ENCODE measurements around the gene PBX1. TPM values are rescaled to one million over a fixed set of nuclear protein-coding genes. Genes with fewer than 3 reads are reported as not detected.

The PBX1 gene
- total and polyA plus RNA-seq, 4 donors: 2.2 to 17.3 (median 5.1) TPM

DNA sequence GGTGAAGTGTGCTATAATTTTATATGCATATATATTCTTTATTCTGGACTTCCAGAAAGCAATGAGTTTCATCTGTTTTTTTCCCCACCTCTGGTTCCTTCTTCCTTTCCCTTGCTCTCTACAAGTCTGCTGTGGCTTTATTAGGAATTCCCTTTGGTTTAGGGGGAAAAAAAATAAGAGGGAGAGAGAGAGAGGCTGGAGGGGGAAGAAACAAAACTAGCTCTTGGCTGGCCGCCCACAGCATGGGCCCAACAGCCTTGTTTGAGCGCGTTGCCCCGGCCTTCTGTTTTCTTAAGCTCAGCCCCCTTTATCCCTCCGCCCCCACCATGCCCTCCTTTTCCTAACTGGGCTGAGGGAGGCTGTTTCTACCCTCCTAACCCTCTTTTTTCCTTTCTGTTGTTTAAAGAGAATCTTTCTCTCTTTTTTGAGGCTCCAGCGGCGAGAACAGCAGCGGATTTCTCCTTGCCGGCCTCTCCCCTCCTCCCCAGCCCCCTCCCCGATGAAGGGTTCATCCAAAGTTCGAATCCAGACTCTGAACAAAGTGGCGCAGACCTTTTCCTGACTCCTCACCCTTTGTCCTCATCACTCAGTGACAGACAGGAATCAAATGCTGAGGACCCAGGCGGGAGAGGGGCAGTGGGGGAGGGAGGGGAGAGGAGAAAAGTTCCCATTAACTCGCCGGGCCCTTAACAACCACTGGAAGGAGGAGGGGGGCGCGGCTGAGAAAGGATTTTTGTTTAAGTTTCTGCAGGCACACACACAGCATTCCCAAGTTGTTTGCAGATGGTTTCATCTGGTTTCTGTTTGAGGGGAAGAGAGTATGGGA, 29.7 kb downstream of the PBX1 start:
- Histone ChIP-seq H3K27ac (ENCODE audit: low read depth in 1 of 2, low read length in 2 of 2) (peak overlapping the region; percentile 45 to 57), H3K9ac (ENCODE audit: low read depth in 1 of 2, low read length in 2 of 2) (no peak overlapping the region), H3K36me3 (ENCODE audit: control insufficient read depth in 4 of 4, insufficient read depth in 3 of 4, low read depth in 1 of 4, low read length in 3 of 4) (no peaks in the 10 kb centered on the region), H3K27me3 (ENCODE audit: control insufficient read depth in 4 of 4, insufficient read depth in 4 of 4, low read length in 3 of 4) (no peaks in the 10 kb centered on the region), H3K4me1 (ENCODE audit: control insufficient read depth in 4 of 4, insufficient read depth in 4 of 4, low read length in 3 of 4) (peaks cover 2 to 23% (median 17%) of the 10 kb centered on the region in 4 donors), H3K9me3 (ENCODE audit: control insufficient read depth in 4 of 4, low read length in 3 of 4) (no peaks in the 10 kb centered on the region), H3K4me3 (ENCODE audit: low read depth in 1 of 3, low read length in 3 of 3) (peak overlapping the region in 1 of 3 donors; percentile 23)
- no peak for TF ChIP-seq YY1 (IDR thresholded peaks at IDR 0.05)
- TF ChIP-seq, protein P1, sequence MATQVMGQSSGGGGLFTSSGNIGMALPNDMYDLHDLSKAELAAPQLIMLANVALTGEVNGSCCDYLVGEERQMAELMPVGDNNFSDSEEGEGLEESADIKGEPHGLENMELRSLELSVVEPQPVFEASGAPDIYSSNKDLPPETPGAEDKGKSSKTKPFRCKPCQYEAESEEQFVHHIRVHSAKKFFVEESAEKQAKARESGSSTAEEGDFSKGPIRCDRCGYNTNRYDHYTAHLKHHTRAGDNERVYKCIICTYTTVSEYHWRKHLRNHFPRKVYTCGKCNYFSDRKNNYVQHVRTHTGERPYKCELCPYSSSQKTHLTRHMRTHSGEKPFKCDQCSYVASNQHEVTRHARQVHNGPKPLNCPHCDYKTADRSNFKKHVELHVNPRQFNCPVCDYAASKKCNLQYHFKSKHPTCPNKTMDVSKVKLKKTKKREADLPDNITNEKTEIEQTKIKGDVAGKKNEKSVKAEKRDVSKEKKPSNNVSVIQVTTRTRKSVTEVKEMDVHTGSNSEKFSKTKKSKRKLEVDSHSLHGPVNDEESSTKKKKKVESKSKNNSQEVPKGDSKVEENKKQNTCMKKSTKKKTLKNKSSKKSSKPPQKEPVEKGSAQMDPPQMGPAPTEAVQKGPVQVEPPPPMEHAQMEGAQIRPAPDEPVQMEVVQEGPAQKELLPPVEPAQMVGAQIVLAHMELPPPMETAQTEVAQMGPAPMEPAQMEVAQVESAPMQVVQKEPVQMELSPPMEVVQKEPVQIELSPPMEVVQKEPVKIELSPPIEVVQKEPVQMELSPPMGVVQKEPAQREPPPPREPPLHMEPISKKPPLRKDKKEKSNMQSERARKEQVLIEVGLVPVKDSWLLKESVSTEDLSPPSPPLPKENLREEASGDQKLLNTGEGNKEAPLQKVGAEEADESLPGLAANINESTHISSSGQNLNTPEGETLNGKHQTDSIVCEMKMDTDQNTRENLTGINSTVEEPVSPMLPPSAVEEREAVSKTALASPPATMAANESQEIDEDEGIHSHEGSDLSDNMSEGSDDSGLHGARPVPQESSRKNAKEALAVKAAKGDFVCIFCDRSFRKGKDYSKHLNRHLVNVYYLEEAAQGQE (IDR thresholded peaks at IDR 0.05): no peak
- TF ChIP-seq SP1 (IDR thresholded peaks at IDR 0.05): peak; percentile 43
- peak in 1 of 2 donors; percentile 13 for TF ChIP-seq HNF4A (conservative IDR thresholded peaks at IDR 0.05)
- peak in 1 of 2 donors; percentile 19 for TF ChIP-seq RAD21 (IDR thresholded peaks at IDR 0.05)
- TF ChIP-seq HNF4G (IDR thresholded peaks at IDR 0.05): no peak
- peak; percentile 78 for TF ChIP-seq NR2F2 (IDR thresholded peaks at IDR 0.05)
- TF ChIP-seq RXRA (IDR thresholded peaks at IDR 0.05): peak; percentile 62 to 81
- WGBS: 19% methylated on average over 17 of the region's 17 CpGs
- peak; percentile 40 for DNase-seq (ENCODE audit: low spot score)

DNA sequence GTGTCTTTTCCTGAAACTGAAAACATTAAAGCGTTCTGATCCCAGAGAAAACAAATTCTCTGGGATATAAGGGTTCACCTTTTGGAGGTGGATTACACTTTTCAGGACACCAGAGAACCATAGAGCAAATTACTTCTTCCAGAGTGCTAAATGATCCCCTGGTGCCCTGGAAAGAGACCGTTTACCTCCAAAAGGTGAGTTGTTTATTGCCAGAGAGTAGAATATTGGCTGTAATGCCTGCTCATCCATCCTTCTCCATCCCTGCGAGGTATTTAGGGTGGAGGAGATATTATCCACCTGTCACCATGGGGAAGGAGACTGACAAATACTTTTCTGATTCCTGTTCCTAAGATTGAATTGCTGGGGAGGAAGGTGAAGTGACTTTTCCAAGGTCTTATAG, 30.4 kb downstream of the PBX1 start:
- Histone ChIP-seq H3K9ac (ENCODE audit: low read depth in 1 of 2, low read length in 2 of 2) (no peak overlapping the region), H3K36me3 (ENCODE audit: control insufficient read depth in 4 of 4, insufficient read depth in 3 of 4, low read depth in 1 of 4, low read length in 3 of 4) (no peaks in the 10 kb centered on the region), H3K4me3 (ENCODE audit: low read depth in 1 of 3, low read length in 3 of 3) (no peak overlapping the region), H3K27ac (ENCODE audit: low read depth in 1 of 2, low read length in 2 of 2) (peak overlapping the region in 1 of 2 donors; percentile 57), H3K27me3 (ENCODE audit: control insufficient read depth in 4 of 4, insufficient read depth in 4 of 4, low read length in 3 of 4) (no peaks in the 10 kb centered on the region), H3K4me1 (ENCODE audit: control insufficient read depth in 4 of 4, insufficient read depth in 4 of 4, low read length in 3 of 4) (peaks cover 2 to 23% (median 17%) of the 10 kb centered on the region in 4 donors), H3K9me3 (ENCODE audit: control insufficient read depth in 4 of 4, low read length in 3 of 4) (no peaks in the 10 kb centered on the region)
- WGBS: 50% methylated on average over 3 of the region's 3 CpGs
- TF ChIP-seq NR2F2 (IDR thresholded peaks at IDR 0.05) (no peak), FOXA2 (IDR thresholded peaks at IDR 0.05) (no peak), JUND (IDR thresholded peaks at IDR 0.05) (no peak), TAF1 (conservative IDR thresholded peaks at IDR 0.05) (no peak), HNF4G (IDR thresholded peaks at IDR 0.05) (no peak), GABPA (IDR thresholded peaks at IDR 0.05 in 1 of 2, conservative IDR thresholded peaks at IDR 0.05 in 1 of 2) (no peak), RAD21 (IDR thresholded peaks at IDR 0.05) (no peak), HNF4A (conservative IDR thresholded peaks at IDR 0.05) (no peak), EGR1 (IDR thresholded peaks at IDR 0.05; ENCODE audit: low read depth in 2 of 2) (no peak), SP1 (IDR thresholded peaks at IDR 0.05) (no peak)
- TF ChIP-seq, protein P1 (IDR thresholded peaks at IDR 0.05): no peak
- DNase-seq (ENCODE audit: low spot score): no peak
